Osteoblast (primary cell): Measurements from ENCODE around the gene JPH2. TPM values are rescaled to one million over a fixed set of nuclear protein-coding genes. Genes with fewer than 3 reads are reported as not detected.

Experiments used
- DNase-seq: peaks from one replicate; pipeline ENCODE4 v3.0.0; 2011; ENCODE audit warnings: low spot score, mixed read lengths; ENCODE audit not compliant: insufficient read length; ENCODE audit errors: missing footprints
- H2AFZ ChIP-seq: 2 replicates; pipeline ENCODE4 v1.6.0; 2011; ENCODE audit warnings: mild to moderate bottlenecking, low read length
- H3K27ac ChIP-seq: 2 replicates; pipeline ENCODE4 v1.5.1; 2011; ENCODE audit warnings: mild to moderate bottlenecking, low read depth, low read length, moderate library complexity
- H3K27me3 ChIP-seq: 2 replicates; pipeline ENCODE4 v1.6.0; 2012; ENCODE audit warnings: mild to moderate bottlenecking, control low read depth, inconsistent platforms, low read length, moderate library complexity; ENCODE audit not compliant: insufficient read depth
- H3K36me3 ChIP-seq: 2 replicates; pipeline ENCODE4 v1.5.1; 2011; ENCODE audit warnings: mild to moderate bottlenecking, low read length, control low read depth, moderate library complexity; ENCODE audit not compliant: insufficient read depth
- H3K4me1 ChIP-seq: 2 replicates; pipeline ENCODE4 v1.5.1; 2011; ENCODE audit warnings: mild to moderate bottlenecking, low read length, control low read depth, moderate library complexity; ENCODE audit not compliant: insufficient read depth
- H3K4me2 ChIP-seq: 2 replicates; pipeline ENCODE4 v1.6.0; 2011; ENCODE audit warnings: mild to moderate bottlenecking, low read length; ENCODE audit not compliant: insufficient read depth
- H3K4me3 ChIP-seq: fragments of 200-600 bp; sonication (generic); 3 replicates; pipeline ENCODE4 v1.5.1; 2012; ENCODE audit warnings: mild to moderate bottlenecking, low read length, inconsistent platforms; ENCODE audit not compliant: insufficient read depth
- H3K79me2 ChIP-seq: 2 replicates; pipeline ENCODE4 v1.6.0; 2012; ENCODE audit warnings: mild to moderate bottlenecking, low read length, control low read depth, inconsistent platforms; ENCODE audit not compliant: insufficient read depth
- H3K9me3 ChIP-seq: 2 replicates; pipeline ENCODE4 v1.5.1; 2011; ENCODE audit warnings: low read depth, low read length, control low read depth
- H4K20me1 ChIP-seq: 2 replicates; pipeline ENCODE4 v1.6.0; 2012; ENCODE audit warnings: mild to moderate bottlenecking, low read length, control low read depth; ENCODE audit not compliant: insufficient read depth
- total RNA-seq: library from RNA; depleted of rRNA; stranded (reverse); fragments of >200 nt; gene quantifications from 2 replicates; pipeline ENCODE4 v1.2.3, GENCODE V29; 2012
- TF ChIP-seq, protein P1 (sequence below): IDR thresholded peaks from 2 replicates; pipeline ENCODE4 v1.5.1; 2011; ENCODE audit warnings: mild to moderate bottlenecking, low read depth, low read length, moderate library complexity; ENCODE audit errors: extremely low read depth

JPH2 gene
- total RNA-seq, 1 donor, result 2.2 TPM

DNA sequence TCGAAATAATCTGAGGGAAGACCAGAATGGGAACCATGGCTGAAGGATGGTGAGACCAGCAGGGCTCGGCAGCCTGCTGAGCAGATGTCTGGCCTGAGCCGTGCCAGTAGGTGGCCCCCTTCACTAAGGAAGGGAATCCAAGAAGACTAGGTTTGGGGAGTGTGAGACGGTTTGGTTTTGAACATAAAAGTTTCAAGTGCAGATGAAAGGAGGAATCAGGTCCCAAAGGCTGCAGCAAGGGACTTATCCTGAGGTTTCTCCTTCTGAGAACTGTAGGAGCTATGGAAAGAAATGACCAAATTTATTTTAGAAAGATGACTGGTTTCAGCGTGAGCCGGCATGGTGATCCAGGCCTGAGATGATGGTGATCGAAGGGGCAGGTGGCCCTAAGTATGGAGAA lies 28.1 kb upstream of the JPH2 start:
- TF ChIP-seq, protein P1, sequence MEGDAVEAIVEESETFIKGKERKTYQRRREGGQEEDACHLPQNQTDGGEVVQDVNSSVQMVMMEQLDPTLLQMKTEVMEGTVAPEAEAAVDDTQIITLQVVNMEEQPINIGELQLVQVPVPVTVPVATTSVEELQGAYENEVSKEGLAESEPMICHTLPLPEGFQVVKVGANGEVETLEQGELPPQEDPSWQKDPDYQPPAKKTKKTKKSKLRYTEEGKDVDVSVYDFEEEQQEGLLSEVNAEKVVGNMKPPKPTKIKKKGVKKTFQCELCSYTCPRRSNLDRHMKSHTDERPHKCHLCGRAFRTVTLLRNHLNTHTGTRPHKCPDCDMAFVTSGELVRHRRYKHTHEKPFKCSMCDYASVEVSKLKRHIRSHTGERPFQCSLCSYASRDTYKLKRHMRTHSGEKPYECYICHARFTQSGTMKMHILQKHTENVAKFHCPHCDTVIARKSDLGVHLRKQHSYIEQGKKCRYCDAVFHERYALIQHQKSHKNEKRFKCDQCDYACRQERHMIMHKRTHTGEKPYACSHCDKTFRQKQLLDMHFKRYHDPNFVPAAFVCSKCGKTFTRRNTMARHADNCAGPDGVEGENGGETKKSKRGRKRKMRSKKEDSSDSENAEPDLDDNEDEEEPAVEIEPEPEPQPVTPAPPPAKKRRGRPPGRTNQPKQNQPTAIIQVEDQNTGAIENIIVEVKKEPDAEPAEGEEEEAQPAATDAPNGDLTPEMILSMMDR, result peak; percentile 92
- no peak overlapping the region for H3K27ac ChIP-seq
- no peak overlapping the region for H2AFZ ChIP-seq
- no peaks in the 10 kb centered on the region for H3K36me3 ChIP-seq
- DNase-seq, result peak; percentile 87
- H3K9me3 ChIP-seq, result no peaks in the 10 kb centered on the region
- peaks cover 10% of the 10 kb centered on the region for H3K4me1 ChIP-seq
- H3K4me2 ChIP-seq, result no peak overlapping the region
- no peaks in the 10 kb centered on the region for H3K27me3 ChIP-seq
- no peak overlapping the region for H3K4me3 ChIP-seq
- peaks cover 4% of the 10 kb centered on the region for H3K79me2 ChIP-seq
- H4K20me1 ChIP-seq, result peaks cover under 1% of the 10 kb centered on the region

DNA sequence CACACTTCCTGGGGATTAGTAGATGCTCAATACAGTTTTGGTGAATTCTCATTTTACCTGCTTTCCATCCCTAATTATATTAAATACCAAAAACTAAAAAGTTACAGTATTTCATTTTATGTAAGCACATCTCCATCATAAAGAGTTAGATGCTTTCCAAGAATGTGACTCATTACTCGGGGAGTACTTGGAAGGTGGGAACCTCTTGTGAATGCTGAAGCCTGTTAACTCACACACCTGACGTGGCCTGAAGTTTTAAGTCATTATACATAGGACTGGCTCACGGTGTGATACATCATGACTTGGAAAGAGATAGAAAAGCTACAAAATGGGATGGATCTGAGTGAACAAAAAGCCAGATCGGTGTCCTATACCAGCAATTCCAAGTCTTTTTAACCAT lies 25.8 kb upstream of the JPH2 start:
- Histone ChIP-seq H3K4me1 (peaks cover 26% of the 10 kb centered on the region), H4K20me1 (peaks cover 18% of the 10 kb centered on the region), H3K4me3 (no peak overlapping the region), H2AFZ (no peak overlapping the region), H3K79me2 (peaks cover 28% of the 10 kb centered on the region), H3K4me2 (no peak overlapping the region), H3K36me3 (no peaks in the 10 kb centered on the region), H3K27ac (no peak overlapping the region), H3K27me3 (no peaks in the 10 kb centered on the region), H3K9me3 (no peaks in the 10 kb centered on the region)
- TF ChIP-seq, protein P1, result no peak
- no peak for DNase-seq

DNA sequence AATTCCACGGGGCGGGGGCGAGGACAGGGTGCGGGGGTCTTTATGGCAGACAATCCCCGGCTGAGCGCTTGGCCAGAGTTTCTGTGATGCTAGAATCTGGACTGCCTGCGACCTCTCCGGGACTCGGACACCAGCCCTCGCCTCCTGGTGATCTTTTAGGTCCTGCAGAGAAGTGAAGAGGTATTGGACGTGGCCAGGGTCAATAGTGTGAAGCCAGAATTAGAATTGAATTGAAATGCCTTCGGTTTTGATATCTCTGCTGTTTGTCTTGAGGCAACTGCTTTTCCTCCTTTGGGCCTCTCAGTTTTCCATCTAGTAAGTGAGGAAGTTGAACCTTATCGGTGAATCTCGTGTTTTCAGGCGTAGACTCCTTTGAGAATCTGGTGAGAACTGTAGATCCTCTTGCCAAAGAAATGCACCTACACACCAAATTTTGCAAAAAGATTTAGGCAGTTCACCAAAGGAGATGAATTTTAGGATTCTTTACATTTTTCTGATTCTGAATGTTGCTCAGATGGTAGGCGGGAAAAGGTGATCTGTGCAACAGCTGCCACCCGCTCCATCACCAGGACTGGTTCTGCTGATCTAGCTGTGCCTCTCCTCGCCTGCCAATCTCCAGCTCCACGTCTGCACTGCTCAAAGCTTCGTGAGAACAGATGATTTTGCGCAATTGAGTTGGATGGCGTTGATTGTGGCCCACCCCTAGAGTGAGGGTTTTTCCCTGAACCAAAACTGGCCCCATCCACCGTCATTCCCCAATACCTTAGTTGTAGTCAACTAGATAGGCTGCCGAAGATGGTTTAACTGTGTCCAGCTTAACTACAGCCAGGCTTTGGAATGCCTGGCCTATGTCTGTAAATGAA lies 24.4 kb upstream of the JPH2 start:
- Histone ChIP-seq H3K4me3 (peak overlapping the region; percentile 95), H3K79me2 (peaks cover 41% of the 10 kb centered on the region), H3K27ac (peak overlapping the region; percentile 94), H4K20me1 (peaks cover 25% of the 10 kb centered on the region), H3K27me3 (no peaks in the 10 kb centered on the region), H3K4me2 (peak overlapping the region; percentile 100), H3K9me3 (no peaks in the 10 kb centered on the region), H2AFZ (peak overlapping the region; percentile 94), H3K4me1 (peaks cover 31% of the 10 kb centered on the region), H3K36me3 (peaks cover 5% of the 10 kb centered on the region)
- TF ChIP-seq, protein P1, result no peak
- DNase-seq, result peak; percentile 58

DNA sequence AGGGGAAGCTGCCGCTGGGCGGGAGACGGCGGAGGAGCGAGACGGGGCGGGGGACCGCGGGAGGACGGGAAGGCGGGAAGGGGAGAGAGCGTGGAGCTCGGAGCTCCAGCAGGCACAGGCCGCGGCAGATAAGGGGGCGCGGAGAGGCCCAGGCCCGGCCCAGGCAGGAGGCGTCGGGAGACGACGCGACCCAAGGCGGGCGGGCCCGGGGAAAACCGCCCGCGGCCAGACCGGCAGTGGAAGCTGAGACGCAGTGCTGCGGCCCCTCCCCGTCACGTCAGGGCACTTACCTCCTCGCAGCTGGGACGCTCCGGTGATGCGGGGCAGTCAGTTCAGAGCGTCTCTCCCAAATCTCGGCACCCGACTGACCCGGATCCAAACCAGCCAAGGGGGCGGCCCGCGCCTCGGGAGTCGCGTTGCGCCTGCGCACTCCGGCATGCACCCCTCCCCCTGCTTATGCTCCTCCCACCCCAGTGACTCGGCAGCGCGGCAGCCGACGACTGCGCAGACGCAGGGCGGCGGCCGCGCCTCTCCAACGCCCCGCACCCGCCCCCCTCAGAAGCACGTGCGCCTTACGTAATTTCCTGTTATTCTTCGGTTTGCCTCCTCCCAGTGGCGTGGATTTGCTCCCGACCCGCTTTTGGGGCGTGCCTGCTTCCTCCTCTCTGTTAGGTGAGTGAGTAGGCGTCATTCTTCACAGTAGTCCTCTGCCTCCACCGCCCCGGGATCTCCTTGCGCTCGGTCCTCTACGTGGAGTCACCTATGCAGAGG lies 23.6 kb upstream of the JPH2 start, which contains the start of gene OSER1:
TSS of gene OSER1 (minus strand) at position 366 of the 771 bp plus-strand sequence. CDS start 3,814 bp downstream, outside the sequence.
- peaks cover 25% of the 10 kb centered on the region for H4K20me1 ChIP-seq
- H2AFZ ChIP-seq, result peak within 1 kb of the TSS; percentile 94
- H3K27ac ChIP-seq, result peak within 1 kb of the TSS; percentile 94
- peak within 1 kb of the TSS; percentile 95 for H3K4me3 ChIP-seq
- peak within 1 kb of the TSS; percentile 100 for H3K4me2 ChIP-seq
- peaks cover 31% of the 10 kb centered on the region for H3K4me1 ChIP-seq
- peaks cover 48% of the 10 kb centered on the region for H3K79me2 ChIP-seq
- TF ChIP-seq, protein P1, result no peak
- H3K36me3 ChIP-seq, result peaks cover 8% of the 10 kb centered on the region
- DNase-seq, result peak; percentile 95
- no peaks in the 10 kb centered on the region for H3K9me3 ChIP-seq
- no peaks in the 10 kb centered on the region for H3K27me3 ChIP-seq
